ENCODE measurements around the gene PLEKHH3.

PLEKHH3 gene

GRCh38 chr17:42686520-42687128 is 9.8 kb upstream of the PLEKHH3 start:
- no peak for DNase-seq (ENCODE audit: low spot score)

GRCh38 chr17:42685831-42686230 is 9.0 kb upstream of the PLEKHH3 start:
- no peak for DNase-seq (ENCODE audit: low spot score)

- no peak for DNase-seq (ENCODE audit: low spot score)
Observed at GRCh38 chr17:42684929-42685556, 8.2 kb upstream of the PLEKHH3 start.

- no peak for DNase-seq (ENCODE audit: low spot score)
Observed at GRCh38 chr17:42683407-42684034, 6.7 kb upstream of the PLEKHH3 start.

DNA sequence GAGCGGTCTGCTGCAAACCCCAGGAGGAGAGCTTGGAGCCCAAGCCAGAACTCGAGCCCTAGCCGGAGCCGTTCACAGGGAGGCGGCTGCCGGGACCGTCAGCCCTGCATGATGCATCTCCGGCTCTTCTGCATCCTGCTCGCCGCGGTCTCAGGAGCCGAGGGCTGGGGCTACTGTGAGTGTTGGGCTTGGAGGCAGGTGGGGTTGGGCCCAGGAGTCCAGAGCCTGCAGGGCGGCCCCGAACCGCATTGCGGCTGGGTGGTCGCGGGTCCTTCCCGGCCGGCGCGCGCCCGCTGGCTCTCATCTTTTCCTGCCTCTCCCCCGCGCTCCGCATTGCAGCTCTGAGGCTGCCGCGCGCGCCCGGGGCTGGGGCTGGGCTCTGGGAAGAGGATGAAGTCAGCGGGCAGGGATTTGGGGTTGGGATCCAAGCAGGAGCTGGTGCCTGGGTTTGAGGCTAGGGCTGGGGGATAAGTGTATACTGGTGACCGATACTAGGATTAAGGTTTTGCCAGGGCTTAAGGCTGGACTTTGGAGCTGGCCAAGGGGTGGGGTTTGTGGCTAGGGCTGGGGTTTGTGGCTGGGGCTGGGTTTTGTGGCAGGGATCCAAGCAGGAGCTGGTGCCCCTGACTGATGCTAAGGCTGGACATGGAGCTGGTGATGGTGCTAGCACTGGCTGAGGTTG is 6.1 kb upstream of the PLEKHH3 start:
- DNase-seq (ENCODE audit: low spot score) = no peak

DNA sequence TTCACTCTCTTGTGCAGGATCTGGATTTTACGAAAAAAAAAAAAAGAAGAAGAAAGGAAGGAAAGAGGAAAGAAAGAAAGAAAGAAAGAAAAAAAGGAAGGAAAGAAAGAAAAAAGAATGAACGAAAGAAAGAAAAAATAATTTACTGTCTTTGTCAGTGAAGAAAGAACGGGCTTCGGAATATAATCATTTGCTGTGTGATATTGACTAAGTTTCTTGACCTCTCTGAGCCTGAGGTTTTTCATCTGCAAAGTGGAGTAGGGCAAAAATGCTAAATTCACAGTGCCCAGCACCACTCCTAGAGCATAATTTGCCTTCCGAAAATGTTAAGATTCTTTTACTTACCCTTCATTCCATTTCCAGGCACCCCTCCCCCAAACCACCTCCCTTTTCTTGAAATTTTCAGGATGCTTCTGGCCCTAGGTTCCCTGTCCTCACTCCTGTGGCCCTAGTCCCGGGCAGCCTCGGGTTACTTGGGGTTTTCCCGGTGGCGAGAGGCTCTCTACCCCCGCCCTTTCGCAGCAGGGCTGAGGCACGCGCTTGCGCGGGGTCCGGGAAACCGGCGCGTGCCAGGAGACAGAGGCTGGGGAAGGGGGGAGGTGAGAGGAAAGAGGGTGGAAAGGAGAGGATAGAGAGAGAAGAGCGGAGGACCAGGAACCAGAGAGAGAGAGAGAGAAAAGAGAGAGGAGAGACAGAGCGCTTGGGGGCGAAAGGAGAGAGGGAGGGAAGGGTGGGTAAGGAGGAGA is 5.4 kb upstream of the PLEKHH3 start, which contains the start of gene CNTNAP1:
TSS of gene CNTNAP1 (plus strand) at position 556 of the 746 bp plus-strand sequence. CDS start 299 bp downstream, outside the sequence.
- DNase-seq (ENCODE audit: low spot score) = no peak

DNA sequence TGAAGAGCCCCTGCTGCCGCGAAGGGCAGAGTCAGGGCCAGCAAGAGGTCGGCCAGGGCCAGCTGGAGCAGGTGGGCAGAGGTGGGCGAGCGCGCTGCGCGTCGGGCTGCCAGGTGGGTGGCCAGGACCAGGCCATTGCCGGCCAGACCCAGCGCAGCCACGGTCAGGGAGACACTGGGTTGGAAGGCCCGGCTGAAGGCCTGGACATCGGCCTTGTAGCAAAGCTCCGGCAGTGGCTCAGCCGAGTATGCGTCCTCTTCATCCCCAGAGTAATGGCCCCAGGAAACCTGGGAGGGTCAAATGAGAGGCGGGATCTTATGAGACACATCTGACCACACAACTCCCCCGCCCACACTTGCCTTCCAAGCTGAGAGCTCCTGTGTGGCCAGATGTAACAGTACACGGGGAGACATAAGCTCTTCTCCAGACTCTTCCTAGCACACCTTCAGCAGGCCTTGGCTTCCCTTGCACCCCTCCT is 3.6 kb upstream of the PLEKHH3 start:
- DNase-seq (ENCODE audit: low spot score) = no peak

DNA sequence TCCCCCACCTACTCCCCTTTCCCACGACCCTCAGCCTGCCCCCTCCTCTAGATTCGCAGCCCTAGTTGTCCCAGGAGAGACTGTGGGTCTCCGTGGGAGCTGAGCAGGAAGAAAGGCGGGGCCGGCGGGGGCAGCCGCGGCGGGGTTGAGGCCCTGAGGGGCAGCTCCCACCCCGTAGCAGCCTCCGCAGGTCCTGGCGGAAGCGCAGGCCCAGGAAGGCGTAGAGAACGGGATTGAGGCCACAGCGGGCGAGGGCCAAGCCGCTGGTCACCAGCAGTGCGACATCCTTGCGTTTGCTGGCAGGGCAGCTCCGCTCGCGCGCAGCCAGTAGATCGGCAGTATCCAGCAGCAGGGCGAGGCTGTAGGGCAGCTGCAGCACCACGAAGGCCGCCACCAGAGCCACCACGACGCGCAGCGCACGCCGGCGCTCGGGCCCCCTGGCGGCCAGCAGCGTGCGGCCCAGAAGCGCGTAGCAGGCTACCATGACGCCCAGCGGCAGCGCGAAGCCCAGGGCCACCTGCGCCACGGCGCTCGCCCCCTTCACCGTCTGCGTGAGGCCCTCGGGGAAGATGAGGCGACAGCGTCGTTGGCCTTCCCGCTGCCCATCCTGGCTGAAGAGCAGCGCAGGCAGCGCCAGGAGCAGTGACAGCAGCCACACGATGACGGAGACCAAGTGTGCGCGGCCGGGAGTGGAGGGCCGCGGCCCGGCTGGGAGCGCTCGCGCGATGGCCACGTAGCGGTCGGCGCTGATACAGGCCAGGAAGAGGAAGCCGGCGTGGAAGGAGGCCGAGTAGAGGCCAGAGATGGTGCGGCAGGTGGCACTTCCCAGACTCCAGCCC is 2.9 kb upstream of the PLEKHH3 start:
- DNase-seq (ENCODE audit: low spot score) = peak; percentile 76

- peak; percentile 34 for DNase-seq (ENCODE audit: low spot score)
Observed at GRCh38 chr17:42678951-42679491, 2.2 kb upstream of the PLEKHH3 start.

DNA sequence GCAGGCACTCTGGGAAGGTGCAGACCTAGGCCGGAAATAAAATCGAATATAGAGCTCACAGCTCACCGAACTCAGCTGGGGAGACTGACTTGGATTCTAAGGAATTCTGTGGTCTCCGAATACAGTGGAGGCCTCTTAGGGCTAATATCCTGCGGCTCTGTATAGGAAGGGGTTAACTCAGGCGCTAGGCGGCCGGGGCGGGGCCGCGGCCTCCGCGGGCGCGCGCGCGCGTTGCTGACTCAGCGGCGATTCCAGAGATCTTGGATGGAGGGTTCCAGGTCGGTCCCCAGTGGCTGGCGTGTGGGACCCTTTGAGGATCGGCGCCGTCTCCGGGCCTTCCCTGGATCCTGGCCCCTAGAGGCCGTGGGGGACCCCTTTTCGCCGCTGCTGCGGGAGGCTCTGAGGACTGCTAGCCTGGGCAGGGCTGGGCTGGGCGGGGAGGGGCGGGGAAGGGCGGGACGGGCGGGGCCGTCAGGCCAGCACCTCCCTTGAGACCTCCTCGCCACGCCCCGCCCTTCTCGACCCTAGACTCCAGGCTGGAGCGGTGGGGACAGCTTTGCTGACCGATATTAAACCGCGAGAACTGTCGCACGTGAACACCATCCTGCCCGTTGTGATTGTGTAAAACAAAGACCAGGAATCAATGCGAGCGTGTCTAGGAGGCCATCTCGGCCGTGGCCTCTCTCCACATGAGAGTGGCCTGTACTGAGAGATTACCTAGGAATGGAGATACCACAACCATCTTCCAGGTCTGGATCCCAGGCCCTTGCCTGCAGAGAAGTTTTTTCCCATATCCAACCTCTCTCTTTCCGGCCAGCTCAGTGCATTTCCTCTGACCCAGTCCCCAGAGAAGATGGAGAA is 1.4 kb upstream of the PLEKHH3 start:
- peak; percentile 69 for DNase-seq (ENCODE audit: low spot score)

GRCh38 chr17:42677012-42677857 is 441 bp upstream of the PLEKHH3 start:
- DNase-seq (ENCODE audit: low spot score) = peak; percentile 98

- no peak for DNase-seq (ENCODE audit: low spot score)
Observed at GRCh38 chr17:42675965-42676423, 800 bp downstream of the PLEKHH3 start.

DNA sequence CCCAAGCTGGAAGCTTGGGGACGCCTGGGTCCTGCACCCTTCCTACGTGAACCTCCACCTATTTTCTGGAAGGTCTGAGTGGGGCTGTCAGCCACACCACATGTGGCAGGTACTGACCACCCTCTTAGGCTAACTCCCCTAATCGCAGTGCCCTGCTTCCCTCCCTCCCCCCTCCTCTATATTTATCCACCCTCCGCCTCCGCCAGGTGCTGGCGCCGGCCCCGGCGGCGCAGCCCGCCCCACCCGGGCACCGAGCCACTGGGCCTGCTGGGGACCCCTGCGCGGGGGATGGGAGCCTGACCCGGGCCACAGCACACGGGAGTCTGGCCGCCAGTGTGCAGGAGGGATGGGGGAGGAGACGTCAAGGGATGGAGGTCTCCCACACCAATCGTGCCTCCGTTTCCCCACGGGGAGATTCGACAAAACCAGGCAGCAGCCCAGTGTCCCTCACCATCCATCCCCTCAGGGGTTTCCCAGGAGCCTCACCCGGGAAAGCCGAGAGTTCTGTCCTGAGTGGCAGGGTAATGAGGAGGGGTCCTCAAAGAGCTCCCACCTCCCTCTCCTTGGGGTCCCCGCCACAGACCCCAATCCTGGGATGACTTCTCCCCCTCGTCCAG is 1.3 kb downstream of the PLEKHH3 start:
- no peak for DNase-seq (ENCODE audit: low spot score)

GRCh38 chr17:42674755-42675347 is 1.9 kb downstream of the PLEKHH3 start:
- no peak for DNase-seq (ENCODE audit: low spot score)

DNA sequence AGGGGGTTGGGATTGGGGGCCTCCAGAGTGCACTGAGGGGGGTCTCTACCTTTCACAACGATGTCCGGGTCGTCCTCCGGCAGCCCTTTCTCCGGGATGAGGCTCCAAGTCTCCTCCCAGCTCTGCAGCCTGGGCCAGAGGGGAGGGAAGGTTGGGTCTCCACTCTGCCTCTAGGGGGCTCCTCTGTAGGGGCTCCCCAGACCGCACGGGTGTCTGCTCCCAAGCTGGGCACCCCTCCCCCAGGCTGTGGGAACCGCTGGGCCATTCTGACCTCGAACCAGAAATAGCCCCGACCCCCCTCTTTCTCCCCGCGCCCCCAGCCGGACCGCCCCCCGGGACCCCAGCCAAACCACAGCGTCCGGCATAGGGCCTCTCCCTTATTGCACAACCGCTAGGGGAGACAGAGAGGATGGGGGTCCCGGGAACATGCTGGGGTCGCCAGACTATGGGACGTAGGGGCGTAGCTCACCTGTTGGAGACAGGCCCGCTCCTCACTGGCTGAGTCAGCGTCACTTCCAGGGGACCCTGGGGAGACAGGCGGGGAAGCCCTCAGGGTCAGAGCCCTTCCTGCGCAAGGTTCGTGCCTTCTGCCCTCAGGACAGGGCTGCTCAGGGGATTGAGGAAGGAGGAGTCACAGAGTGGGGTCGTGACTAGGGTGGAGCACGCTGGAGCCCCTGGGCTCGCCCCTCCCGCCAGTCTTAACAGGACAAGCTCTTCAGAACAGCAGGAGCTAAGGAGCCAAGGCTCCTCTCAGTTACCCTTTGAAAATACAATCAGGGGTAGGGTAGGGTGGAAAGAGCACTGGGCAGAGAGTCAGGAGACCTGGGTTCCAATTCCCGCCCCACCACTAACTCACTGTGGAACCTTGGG is 2.7 kb downstream of the PLEKHH3 start:
- DNase-seq (ENCODE audit: low spot score) = peak; percentile 30

- no peak for DNase-seq (ENCODE audit: low spot score)
Observed at GRCh38 chr17:42673266-42673884, 3.4 kb downstream of the PLEKHH3 start.
